Camera-type eye (tissue), 1 donor: Measurements from ENCODE around the gene SAPCD2. TPM values are rescaled to one million over a fixed set of nuclear protein-coding genes. Genes with fewer than 3 reads are reported as not detected.

Experiments
- total RNA-seq: library from RNA; depleted of rRNA; stranded (reverse); fragments of >200 nt; gene quantifications from one replicate; pipeline ENCODE4 v1.2.3, GENCODE V29; 2014

Gene SAPCD2
- 4.3 TPM for total RNA-seq

GRCh38 chr9:137070201-137070905, at the start of gene SAPCD2:
Gene SAPCD2 (minus strand): TSS chr9:137070557. CDS start chr9:137070460, 97 bp downstream.

GRCh38 chr9:137114613-137115393, 44.4 kb upstream of the SAPCD2 start, which contains the start of gene DPP7:
Gene DPP7 (minus strand): TSS chr9:137114733. CDS start chr9:137114713, 20 bp downstream.

GRCh38 chr9:137086531-137087408, 16.4 kb upstream of the SAPCD2 start, which contains the start of gene MAN1B1:
Gene MAN1B1 (plus strand): TSS chr9:137086985. CDS start chr9:137087000, 15 bp downstream.

GRCh38 chr9:137077010-137077747, 6.8 kb upstream of the SAPCD2 start, which contains the start of gene UAP1L1:
Gene UAP1L1 (plus strand): TSS chr9:137077517. CDS start chr9:137077533, 16 bp downstream.

GRCh38 chr9:137053944-137054931, 16.1 kb downstream of the SAPCD2 start, which contains the start of gene ENTPD2:
Gene ENTPD2 (minus strand): TSS chr9:137054061. CDS start chr9:137053997, 64 bp downstream.

GRCh38 chr9:137046088-137046787, 24.1 kb downstream of the SAPCD2 start, which contains the start of gene NPDC1:
Gene NPDC1 (minus strand): TSS chr9:137046177. CDS start chr9:137045989, 188 bp downstream.

GRCh38 chr9:137031904-137032640, 38.3 kb downstream of the SAPCD2 start, which contains the start of gene FUT7:
Gene FUT7 (minus strand): TSS chr9:137032088. CDS start chr9:137031991, 97 bp downstream.

GRCh38 chr9:137027369-137028262, 42.7 kb downstream of the SAPCD2 start, which contains the start of gene ABCA2:
Gene ABCA2 (minus strand): TSS chr9:137028237. CDS start chr9:137028140, 97 bp downstream.

Other genes starting within 250 kb of the SAPCD2 start
- gene AJM1, start 228.1 kb downstream of the SAPCD2 start, total RNA-seq, result 2.0 TPM
- 55.5 TPM for gene PHPT1, start 221.1 kb downstream of the SAPCD2 start, total RNA-seq
- 8.2 TPM for gene MAMDC4, start 218.2 kb downstream of the SAPCD2 start, total RNA-seq
- 222 TPM for gene EDF1, start 204.2 kb downstream of the SAPCD2 start, total RNA-seq
- 15.9 TPM for gene TRAF2, start 184.0 kb downstream of the SAPCD2 start, total RNA-seq
- 101 TPM for gene FBXW5, start 125.8 kb downstream of the SAPCD2 start, total RNA-seq
- not detected for gene C8G, start 125.3 kb downstream of the SAPCD2 start, total RNA-seq
- 2.9 TPM for gene LCN12, start 118.3 kb downstream of the SAPCD2 start, total RNA-seq
- 230 TPM for gene PTGDS, start 93.1 kb downstream of the SAPCD2 start, total RNA-seq
- 1.2 TPM for gene LCNL1, start 87.6 kb downstream of the SAPCD2 start, total RNA-seq
- gene PAXX, start 78.1 kb downstream of the SAPCD2 start, total RNA-seq, result 25.7 TPM
- gene CLIC3, start 74.0 kb downstream of the SAPCD2 start, total RNA-seq, result 1.1 TPM
- gene ABCA2, start 42.3 kb downstream of the SAPCD2 start, total RNA-seq, result 49.9 TPM
- not detected for gene FUT7, start 38.5 kb downstream of the SAPCD2 start, total RNA-seq
- 56.4 TPM for gene NPDC1, start 24.4 kb downstream of the SAPCD2 start, total RNA-seq
- gene ENTPD2, start 16.5 kb downstream of the SAPCD2 start, total RNA-seq, result 7.0 TPM
- gene UAP1L1, start 7.0 kb upstream of the SAPCD2 start, total RNA-seq, result 8.5 TPM
- gene MAN1B1, start 16.4 kb upstream of the SAPCD2 start, total RNA-seq, result 59.0 TPM
- gene DPP7, start 44.2 kb upstream of the SAPCD2 start, total RNA-seq, result 37.5 TPM
- 12.7 TPM for gene GRIN1, start 68.6 kb upstream of the SAPCD2 start, total RNA-seq
- 1.7 TPM for gene LRRC26, start 99.5 kb upstream of the SAPCD2 start, total RNA-seq
- gene TMEM210, start 101.5 kb upstream of the SAPCD2 start, total RNA-seq, result not detected
- gene ANAPC2, start 118.0 kb upstream of the SAPCD2 start, total RNA-seq, result 42.9 TPM
- gene SSNA1, start 118.1 kb upstream of the SAPCD2 start, total RNA-seq, result 51.1 TPM
- 11.3 TPM for gene TPRN, start 130.2 kb upstream of the SAPCD2 start, total RNA-seq
- 34.2 TPM for gene TMEM203, start 135.1 kb upstream of the SAPCD2 start, total RNA-seq
- gene NDOR1, start 135.1 kb upstream of the SAPCD2 start, total RNA-seq, result 10.3 TPM
- 2.7 TPM for gene RNF208, start 151.7 kb upstream of the SAPCD2 start, total RNA-seq
- 0.60 TPM for gene CYSRT1, start 154.6 kb upstream of the SAPCD2 start, total RNA-seq
- not detected for gene RNF224, start 156.9 kb upstream of the SAPCD2 start, total RNA-seq
- gene SLC34A3, start 160.3 kb upstream of the SAPCD2 start, total RNA-seq, result not detected
- 374 TPM for gene TUBB4B, start 170.7 kb upstream of the SAPCD2 start, total RNA-seq
- gene STPG3, start 180.7 kb upstream of the SAPCD2 start, total RNA-seq, result not detected
- gene NELFB, start 184.8 kb upstream of the SAPCD2 start, total RNA-seq, result 39.1 TPM
- gene TOR4A, start 207.2 kb upstream of the SAPCD2 start, total RNA-seq, result 3.7 TPM
- 23.3 TPM for gene NRARP, start 231.7 kb upstream of the SAPCD2 start, total RNA-seq